Uterus (tissue), 4 donors: ENCODE results near the gene CAMTA1. TPM values are rescaled to one million over a fixed set of nuclear protein-coding genes. Genes with fewer than 3 reads are reported as not detected.

Experiments used
- DNase-seq, 2 donors: peaks; one replicate each; pipeline ENCODE4 v3.0.0-alpha.2; 2019 to 2020
- H3K27ac ChIP-seq, 2 donors: fragments of 200-600 bp; sonication (generic); 1 replicate in 1 of 2; 2 replicates in 1 of 2; pipeline ENCODE4 v1.5.1; 2016 to 2018
- H3K27me3 ChIP-seq, 2 donors: fragments of 200-600 bp; sonication (generic); one replicate each; pipeline ENCODE4 v1.5.1; 2018 to 2019; ENCODE audit warnings: control low read depth in 1 of 2
- H3K36me3 ChIP-seq, 2 donors: fragments of 200-600 bp; sonication (generic); one replicate each; pipeline ENCODE4 v1.5.1; 2019; ENCODE audit warnings: control low read depth in 1 of 2
- H3K4me1 ChIP-seq, 2 donors: fragments of 200-600 bp; sonication (generic); one replicate each; pipeline ENCODE4 v1.5.1; 2018 to 2019; ENCODE audit warnings: control low read depth in 1 of 2
- H3K4me3 ChIP-seq, 2 donors: fragments of 200-600 bp; sonication (generic); 1 replicate in 1 of 2; 2 replicates in 1 of 2; pipeline ENCODE4 v1.5.1; 2018 to 2019; ENCODE audit warnings: mild to moderate bottlenecking in 1 of 2
- H3K9me3 ChIP-seq, 2 donors: fragments of 200-600 bp; sonication (generic); one replicate each; pipeline ENCODE4 v1.5.1; 2019; ENCODE audit warnings: control low read depth in 1 of 2
- POLR2A ChIP-seq, 2 donors: fragments of 450-650 bp; IDR thresholded peaks; one replicate each; pipeline ENCODE4 v1.6.1; 2016; ENCODE audit warnings: antibody characterized with exemption in 2 of 2, mild to moderate bottlenecking in 1 of 2, moderate library complexity in 1 of 2
- intact Hi-C: fragments of 100-400 bp; cut with DNase I; formaldehyde crosslinking; loops from one replicate; pipeline ENCODE4 v1.15.1; 2023; ENCODE audit warnings: low total_unique reads
- total RNA-seq, 4 donors: library from RNA; depleted of rRNA in 3 of 4; stranded (reverse); fragments of >200 nt in 3 of 4; gene quantifications; one replicate each; pipeline versions ENCODE4 v1.1.0 to v1.2.4, GENCODE V29; 2014 to 2023
- TF ChIP-seq, protein P1 (sequence below), 4 experiments: fragments of 200-600 bp in 2 of 4; fragments of 450-650 bp in 2 of 4; sonication (generic) in 2 of 4; IDR thresholded peaks; one replicate each; pipeline ENCODE4 v1.5.1; 2016 to 2019; ENCODE audit warnings: antibody characterized with exemption in 4 of 4, mild to moderate bottlenecking in 2 of 4, moderate library complexity in 1 of 4
- donor health status: DM: yes; HTN: yes; CAD: no.

CAMTA1 gene
- total RNA-seq, 4 donors from 2014 or later = 29.7 to 427 (median 64.8) TPM

DNA sequence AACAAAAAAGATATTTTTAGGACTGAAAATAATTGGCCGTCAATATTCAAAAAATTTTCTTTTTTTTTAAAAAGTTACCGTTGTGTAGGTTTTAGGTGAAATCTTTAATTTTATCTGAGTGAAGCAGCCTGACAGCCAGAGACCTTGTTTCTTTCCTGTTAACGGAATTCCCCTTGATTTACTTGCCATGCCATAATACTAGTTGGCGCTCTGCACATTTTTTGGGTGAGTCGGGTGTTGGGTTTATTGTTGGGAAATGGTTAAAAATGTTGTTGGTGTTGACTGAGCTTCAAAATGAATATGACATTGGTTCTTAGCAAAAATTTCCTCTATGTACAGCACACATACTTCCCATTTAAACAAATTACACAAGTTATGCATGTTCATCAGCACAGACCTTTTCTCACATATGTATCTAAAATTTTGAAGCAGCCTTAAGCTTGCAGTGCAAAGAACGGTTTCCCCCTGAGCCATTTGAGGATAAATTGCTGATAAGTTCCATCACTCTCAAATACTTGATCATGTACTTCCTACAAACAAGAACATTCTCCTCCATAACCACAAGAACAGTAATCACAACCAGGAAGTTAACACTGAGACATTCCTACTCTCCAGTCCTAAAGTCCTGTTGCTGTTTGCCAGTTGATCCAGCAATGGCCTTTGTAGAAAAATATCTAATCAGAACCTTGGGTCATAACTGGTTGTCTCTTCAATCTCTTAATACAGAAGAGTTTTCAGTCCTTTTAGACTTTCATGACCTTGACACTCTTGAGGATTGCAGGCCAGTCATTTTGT lies 34.2 kb downstream of the CAMTA1 start:
- Histone ChIP-seq H3K9me3 (no peaks in the 10 kb centered on the region), H3K4me3 (no peak overlapping the region), H3K27ac (no peak overlapping the region), H3K4me1 (no peaks in the 10 kb centered on the region), H3K27me3 (no peaks in the 10 kb centered on the region), H3K36me3 (no peaks in the 10 kb centered on the region)
- no peak for TF ChIP-seq POLR2A (IDR thresholded peaks at IDR 0.05)
- TF ChIP-seq, protein P1, sequence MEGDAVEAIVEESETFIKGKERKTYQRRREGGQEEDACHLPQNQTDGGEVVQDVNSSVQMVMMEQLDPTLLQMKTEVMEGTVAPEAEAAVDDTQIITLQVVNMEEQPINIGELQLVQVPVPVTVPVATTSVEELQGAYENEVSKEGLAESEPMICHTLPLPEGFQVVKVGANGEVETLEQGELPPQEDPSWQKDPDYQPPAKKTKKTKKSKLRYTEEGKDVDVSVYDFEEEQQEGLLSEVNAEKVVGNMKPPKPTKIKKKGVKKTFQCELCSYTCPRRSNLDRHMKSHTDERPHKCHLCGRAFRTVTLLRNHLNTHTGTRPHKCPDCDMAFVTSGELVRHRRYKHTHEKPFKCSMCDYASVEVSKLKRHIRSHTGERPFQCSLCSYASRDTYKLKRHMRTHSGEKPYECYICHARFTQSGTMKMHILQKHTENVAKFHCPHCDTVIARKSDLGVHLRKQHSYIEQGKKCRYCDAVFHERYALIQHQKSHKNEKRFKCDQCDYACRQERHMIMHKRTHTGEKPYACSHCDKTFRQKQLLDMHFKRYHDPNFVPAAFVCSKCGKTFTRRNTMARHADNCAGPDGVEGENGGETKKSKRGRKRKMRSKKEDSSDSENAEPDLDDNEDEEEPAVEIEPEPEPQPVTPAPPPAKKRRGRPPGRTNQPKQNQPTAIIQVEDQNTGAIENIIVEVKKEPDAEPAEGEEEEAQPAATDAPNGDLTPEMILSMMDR (IDR thresholded peaks at IDR 0.05) = no peak
- no peak for DNase-seq
- intact Hi-C loops = no loop called here

DNA sequence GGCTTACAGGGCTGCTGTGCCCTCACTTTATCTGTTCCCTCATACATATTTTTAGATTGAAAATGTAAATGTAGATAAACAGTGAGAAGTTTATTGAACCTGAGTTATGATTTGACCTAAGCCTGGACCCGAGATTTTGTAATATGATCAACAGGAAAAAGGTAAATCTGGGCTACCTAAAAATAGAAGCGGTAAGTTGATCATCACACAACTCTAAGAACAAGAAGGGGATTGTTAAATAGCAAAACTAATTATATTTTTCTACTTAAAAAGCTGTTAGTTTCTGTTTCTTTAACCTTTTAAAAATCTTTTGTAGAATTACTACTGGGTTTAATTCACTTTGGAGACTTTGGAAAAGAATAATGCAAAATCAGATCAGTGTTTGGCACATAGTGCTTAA lies 35.6 kb downstream of the CAMTA1 start:
- intact Hi-C loops = no loop called here
- Histone ChIP-seq H3K36me3 (no peaks in the 10 kb centered on the region), H3K27me3 (no peaks in the 10 kb centered on the region), H3K4me1 (peaks cover 0 to 3% of the 10 kb centered on the region in 2 donors), H3K27ac (no peak overlapping the region), H3K9me3 (no peaks in the 10 kb centered on the region), H3K4me3 (no peak overlapping the region)
- no peak for TF ChIP-seq POLR2A (IDR thresholded peaks at IDR 0.05)
- TF ChIP-seq, protein P1 (IDR thresholded peaks at IDR 0.05) = no peak
- no peak for DNase-seq

DNA sequence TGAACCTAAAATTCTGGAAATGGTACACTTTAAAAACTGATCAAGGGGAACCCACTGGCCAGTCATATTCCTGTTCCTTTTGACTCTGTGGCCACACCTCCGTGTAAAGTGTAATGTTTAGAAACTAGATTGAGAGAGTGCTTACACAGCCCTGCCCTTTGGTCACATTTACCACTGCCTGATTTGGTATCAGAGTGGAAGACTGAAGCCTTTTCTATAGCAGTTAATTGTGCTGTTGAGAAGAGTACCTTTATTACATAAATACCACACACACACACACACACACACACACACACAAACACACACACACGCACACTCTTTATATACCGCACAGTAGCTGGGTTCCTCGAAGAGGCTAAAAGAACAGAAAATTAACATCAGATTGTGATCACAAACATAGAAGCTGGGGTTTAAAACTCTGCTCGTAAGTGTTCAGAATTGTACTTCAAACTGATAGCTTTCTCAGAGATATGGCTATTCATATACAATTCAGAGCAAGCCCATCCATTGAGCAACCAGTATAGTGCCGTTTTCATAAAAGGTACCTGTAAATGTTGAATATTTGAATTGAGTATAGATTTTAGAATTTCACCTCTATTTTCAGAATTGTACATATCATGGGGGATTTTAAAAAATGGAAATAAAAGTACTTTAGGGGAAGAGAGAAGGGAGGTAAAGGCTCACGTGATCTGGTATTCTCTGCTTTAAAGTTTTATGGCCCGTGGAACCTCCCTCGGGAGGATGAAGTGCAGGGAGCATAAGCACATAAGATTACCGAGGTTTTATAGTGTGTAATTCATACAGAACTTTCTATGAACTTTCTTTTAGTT lies 37.5 kb downstream of the CAMTA1 start:
- Histone ChIP-seq H3K9me3 (no peaks in the 10 kb centered on the region), H3K36me3 (no peaks in the 10 kb centered on the region), H3K4me3 (no peak overlapping the region), H3K27me3 (no peaks in the 10 kb centered on the region), H3K27ac (peak overlapping the region in 1 of 2 donors; percentile 16), H3K4me1 (peaks cover 0 to 3% of the 10 kb centered on the region in 2 donors)
- TF ChIP-seq POLR2A (IDR thresholded peaks at IDR 0.05) = no peak
- TF ChIP-seq, protein P1 (IDR thresholded peaks at IDR 0.05) = no peak
- intact Hi-C loops = no loop called here
- no peak for DNase-seq

DNA sequence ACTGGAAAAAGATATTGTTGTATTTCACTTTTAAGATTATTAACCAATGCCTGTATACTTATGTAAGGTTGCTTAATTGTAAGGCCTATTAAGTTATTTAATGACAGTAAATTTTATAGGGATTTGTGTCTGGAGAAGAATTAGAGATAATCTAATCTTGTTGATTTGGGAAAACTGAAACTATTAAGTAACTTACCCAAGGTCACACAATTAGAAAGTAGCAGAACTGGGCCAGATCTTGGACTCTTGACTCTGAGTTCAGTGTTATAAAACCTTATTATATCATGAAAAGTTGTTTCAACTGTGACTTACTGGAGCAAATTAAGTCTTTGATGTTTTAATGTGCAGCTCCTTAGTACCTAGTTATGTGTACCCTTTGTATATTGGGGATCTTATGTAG lies 38.5 kb downstream of the CAMTA1 start:
- Histone ChIP-seq H3K36me3 (no peaks in the 10 kb centered on the region), H3K27ac (peak overlapping the region in 1 of 2 donors; percentile 16), H3K27me3 (no peaks in the 10 kb centered on the region), H3K4me3 (no peak overlapping the region), H3K4me1 (peaks cover 0 to 3% of the 10 kb centered on the region in 2 donors), H3K9me3 (no peaks in the 10 kb centered on the region)
- no peak for DNase-seq
- TF ChIP-seq, protein P1 (IDR thresholded peaks at IDR 0.05) = no peak
- TF ChIP-seq POLR2A (IDR thresholded peaks at IDR 0.05) = no peak
- intact Hi-C loops = no loop called here
